Measurements from ENCODE around the gene SUSD1. TPM values are rescaled to one million over a fixed set of nuclear protein-coding genes. Genes with fewer than 3 reads are reported as not detected.

The SUSD1 gene
- total and polyA plus RNA-seq, 2 of the 13 experiments (the other 11 are each of a cell fraction or from before 2014, with no cell fraction given), result 25.9 to 32.3 TPM

- no peak for TF ChIP-seq GTF3A (CRISPR knock-in tag; conservative IDR thresholded peaks at IDR 0.05)
- no peak for TF ChIP-seq CCAR2 (optimal IDR thresholded peaks at IDR 0.05; ENCODE audit: low read depth, low read length)
- TF ChIP-seq JARID2 (CRISPR knock-in tag; IDR thresholded peaks at IDR 0.05; ENCODE audit: insufficient replicate concordance), result no peak
- TF ChIP-seq ZNF709 (CRISPR knock-in tag; IDR thresholded peaks at IDR 0.05), result no peak
- no peak for TF ChIP-seq ZZZ3 (CRISPR knock-in tag; IDR thresholded peaks at IDR 0.05; ENCODE audit: borderline replicate concordance)
- TF ChIP-seq SKI (IDR thresholded peaks at IDR 0.05; ENCODE audit: partially characterized antibody), result no peak
- ChIA-PET CTCF (ENCODE audit: low intra/inter-chr PET ratio, low total read pairs) (no interaction called here), POLR2A (no interaction called here)
- FAIRE-seq, result no peak
- no peaks in the 10 kb centered on the region for H3K79me2 ChIP-seq (ENCODE audit: insufficient read depth, low read length)
- ATAC-seq, result no peak
- no peak overlapping the region for H2AFZ ChIP-seq (ENCODE audit: low read length)
- H3K36me3 ChIP-seq (replicated peaks in 1 of 2; ENCODE audit: control insufficient read depth in 1 of 2, insufficient read depth in 2 of 2, low read length in 2 of 2), result peaks cover 12 to 35% of the 10 kb centered on the region in 2 experiments; a peak in 4 of 5 replicates
- no peak overlapping the region for H3K9ac ChIP-seq (ENCODE audit: insufficient read depth, low read depth, low read length)
- H3K27ac ChIP-seq (ENCODE audit: extremely low read length, insufficient read depth, low read length), result no peak overlapping the region
- no peaks in the 10 kb centered on the region for H4K20me1 ChIP-seq (ENCODE audit: insufficient read depth, low read length)
- no peaks in the 10 kb centered on the region for H3K9me3 ChIP-seq (ENCODE audit: low read length)
- H3K4me1 ChIP-seq (ENCODE audit: insufficient read depth, low read length), result no peaks in the 10 kb centered on the region
- no peak for DNase-seq (ENCODE audit: low spot score)
- H3K4me3 ChIP-seq (replicated peaks in 1 of 3; ENCODE audit: insufficient read depth in 1 of 3, low read depth in 2 of 3, low read length in 3 of 3), result no peak overlapping the region
- intact Hi-C loops (cut with micrococcal nuclease; ENCODE audit: unreplicated experiment), result no loop called here
- in situ Hi-C loops (cut with HindIII; ENCODE audit: extremely low pct_ligation_motif_present, low pct_unique_long_range_greater_than_20kb), result loop anchor here (25.0 kb wide), 1 partner anchor 618 kb away; the partner anchor contains the start of gene INIP
- BruUV-seq (replicated peaks), result no TSS peak
- H3K4me2 ChIP-seq (ENCODE audit: low read depth, low read length), result no peak overlapping the region
- no peaks in the 10 kb centered on the region for H3K27me3 ChIP-seq (ENCODE audit: control insufficient read depth in 1 of 2, insufficient read depth in 2 of 2, low read length in 2 of 2)
- WGBS (ENCODE audit: low lambda C conversion rate), result 96% methylated on average over 3 of the region's 3 CpGs
These were observed 81.3 kb downstream of the SUSD1 start for GRCh38 chr9:112093870-112094216.

GRCh38 chr9:112093147-112093869 lies 81.8 kb downstream of the SUSD1 start:
- in situ Hi-C loops (cut with HindIII; ENCODE audit: extremely low pct_ligation_motif_present, low pct_unique_long_range_greater_than_20kb), result loop anchor here (25.0 kb wide), 1 partner anchor 619 kb away; the partner anchor contains the start of gene INIP
- BruUV-seq (replicated peaks), result no TSS peak
- no peak for FAIRE-seq
- TF ChIP-seq CREM (IDR thresholded peaks at IDR 0.05), result no peak
- no peak for TF ChIP-seq CREM (CRISPR knock-in tag; IDR thresholded peaks at IDR 0.05)
- TF ChIP-seq CBX2 (IDR thresholded peaks at IDR 0.05; ENCODE audit: low read depth, low read length), result no peak
- TF ChIP-seq CBX2 (CRISPR knock-in tag; IDR thresholded peaks at IDR 0.05; ENCODE audit: low read depth), result no peak
- no peak for TF ChIP-seq TSC22D2 (CRISPR knock-in tag; IDR thresholded peaks at IDR 0.05; ENCODE audit: borderline replicate concordance)
- no peak for TF ChIP-seq RFX1 (IDR thresholded peaks at IDR 0.05)
- TF ChIP-seq GRHL1 (CRISPR knock-in tag; conservative IDR thresholded peaks at IDR 0.05), result no peak
- no peak for TF ChIP-seq THAP9 (CRISPR knock-in tag; IDR thresholded peaks at IDR 0.05; ENCODE audit: borderline replicate concordance)
- TF ChIP-seq TBP (CRISPR knock-in tag; IDR thresholded peaks at IDR 0.05), result no peak

More at GRCh38 chr9:112093147-112093869, 81.8 kb downstream of the SUSD1 start:
- Histone ChIP-seq H3K4me1 (ENCODE audit: insufficient read depth, low read length) (no peaks in the 10 kb centered on the region), H3K4me3 (replicated peaks in 1 of 3; ENCODE audit: insufficient read depth in 1 of 3, low read depth in 2 of 3, low read length in 3 of 3) (no peak overlapping the region), H3K9me3 (ENCODE audit: low read length) (no peaks in the 10 kb centered on the region), H3K4me2 (ENCODE audit: low read depth, low read length) (no peak overlapping the region), H4K20me1 (ENCODE audit: insufficient read depth, low read length) (no peaks in the 10 kb centered on the region), H3K9ac (ENCODE audit: insufficient read depth, low read depth, low read length) (no peak overlapping the region), H3K27me3 (ENCODE audit: control insufficient read depth in 1 of 2, insufficient read depth in 2 of 2, low read length in 2 of 2) (no peaks in the 10 kb centered on the region), H2AFZ (ENCODE audit: low read length) (no peak overlapping the region), H3K36me3 (replicated peaks in 1 of 2; ENCODE audit: control insufficient read depth in 1 of 2, insufficient read depth in 2 of 2, low read length in 2 of 2) (peaks cover 13 to 36% of the 10 kb centered on the region in 2 experiments; a peak in 4 of 5 replicates), H3K79me2 (ENCODE audit: insufficient read depth, low read length) (no peaks in the 10 kb centered on the region), H3K27ac (ENCODE audit: extremely low read length, insufficient read depth, low read length) (no peak overlapping the region)
- no peak for DNase-seq (ENCODE audit: low spot score)
- ChIA-PET CTCF (ENCODE audit: low intra/inter-chr PET ratio, low total read pairs) (no interaction called here), POLR2A (no interaction called here)
- WGBS (ENCODE audit: low lambda C conversion rate), result 98% methylated on average over 5 of the region's 5 CpGs
- intact Hi-C loops (cut with micrococcal nuclease; ENCODE audit: unreplicated experiment), result no loop called here
- no peak for ATAC-seq

All from HepG2 (cell line).